Gastroesophageal sphincter (tissue), 3 donors: ENCODE data around the gene FCHSD1.

Experiments
- EP300 ChIP-seq: sonication (generic); formaldehyde crosslinking; IDR thresholded peaks from one replicate; pipeline ENCODE4 v1.6.1; 2017; ENCODE audit warnings: antibody characterized with exemption, mild to moderate bottlenecking
- POLR2AphosphoS5 ChIP-seq: sonication (generic); formaldehyde crosslinking; IDR thresholded peaks from one replicate; pipeline ENCODE4 v1.6.1; 2017; ENCODE audit warnings: antibody characterized with exemption
- TF ChIP-seq, protein P1 (sequence below), 4 experiments: fragments of 200-600 bp in 2 of 4; fragments of 450-650 bp in 2 of 4; sonication (generic) in 1 of 4; IDR thresholded peaks; one replicate each; pipeline ENCODE4 v1.5.1; 2017 to 2019; ENCODE audit warnings: antibody characterized with exemption in 4 of 4, mild to moderate bottlenecking in 2 of 4, moderate library complexity in 2 of 4

DNA sequence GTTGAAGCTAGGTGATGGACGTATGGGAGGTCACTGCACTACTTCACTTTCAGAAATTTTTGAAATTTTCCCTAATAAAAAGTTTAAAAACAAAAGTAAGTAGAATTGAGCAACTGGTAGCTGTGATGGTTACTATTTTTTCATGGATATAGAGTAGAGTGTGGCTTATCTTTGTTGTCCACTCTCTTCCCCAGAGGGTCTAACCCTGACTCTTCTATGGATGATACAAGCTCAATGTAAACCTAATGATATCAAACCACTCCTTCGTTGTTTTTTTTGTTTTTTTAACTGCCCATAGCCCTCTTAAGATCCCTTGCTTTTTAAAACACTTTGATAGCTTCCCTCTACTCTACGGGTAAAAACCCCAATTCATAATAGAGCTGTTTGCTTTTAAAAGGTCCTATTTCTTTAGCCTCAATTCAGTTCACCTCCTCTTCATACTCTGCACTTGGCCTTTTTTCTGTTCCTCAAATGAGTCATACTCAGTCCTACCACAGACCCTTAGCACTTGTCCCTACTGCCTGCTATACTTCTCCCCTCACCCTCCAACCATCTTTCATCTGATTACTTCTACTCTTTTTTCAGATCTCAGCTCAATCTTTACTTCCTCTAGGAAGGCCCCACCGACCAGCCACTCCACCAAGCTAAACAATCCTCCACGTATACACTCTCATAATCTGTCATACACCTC lies 17.2 kb downstream of the FCHSD1 start:
- TF ChIP-seq POLR2AphosphoS5 (no peak), EP300 (no peak)
- TF ChIP-seq, protein P1, sequence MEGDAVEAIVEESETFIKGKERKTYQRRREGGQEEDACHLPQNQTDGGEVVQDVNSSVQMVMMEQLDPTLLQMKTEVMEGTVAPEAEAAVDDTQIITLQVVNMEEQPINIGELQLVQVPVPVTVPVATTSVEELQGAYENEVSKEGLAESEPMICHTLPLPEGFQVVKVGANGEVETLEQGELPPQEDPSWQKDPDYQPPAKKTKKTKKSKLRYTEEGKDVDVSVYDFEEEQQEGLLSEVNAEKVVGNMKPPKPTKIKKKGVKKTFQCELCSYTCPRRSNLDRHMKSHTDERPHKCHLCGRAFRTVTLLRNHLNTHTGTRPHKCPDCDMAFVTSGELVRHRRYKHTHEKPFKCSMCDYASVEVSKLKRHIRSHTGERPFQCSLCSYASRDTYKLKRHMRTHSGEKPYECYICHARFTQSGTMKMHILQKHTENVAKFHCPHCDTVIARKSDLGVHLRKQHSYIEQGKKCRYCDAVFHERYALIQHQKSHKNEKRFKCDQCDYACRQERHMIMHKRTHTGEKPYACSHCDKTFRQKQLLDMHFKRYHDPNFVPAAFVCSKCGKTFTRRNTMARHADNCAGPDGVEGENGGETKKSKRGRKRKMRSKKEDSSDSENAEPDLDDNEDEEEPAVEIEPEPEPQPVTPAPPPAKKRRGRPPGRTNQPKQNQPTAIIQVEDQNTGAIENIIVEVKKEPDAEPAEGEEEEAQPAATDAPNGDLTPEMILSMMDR (IDR thresholded peaks at IDR 0.05) = no peak
